Measurements from ENCODE around the gene C9. TPM values are rescaled to one million over a fixed set of nuclear protein-coding genes. Genes with fewer than 3 reads are reported as not detected.
"Not testable (repeated sequence)": the region's sequence is repeated elsewhere in the genome, so short reads cannot be mapped to it uniquely, and the experiment has no call there.

The C9 gene
- total RNA-seq, 3 donors from 2014 or later = 0.12 TPM; not detected in 2

GRCh38 chr5:39282561-39282960 is 81.7 kb downstream of the C9 start:
- no peaks in the 10 kb centered on the region for H3K36me3 ChIP-seq (ENCODE audit: low read depth)
- no peaks in the 10 kb centered on the region for H3K9me3 ChIP-seq
- no peak overlapping the region for H3K4me3 ChIP-seq
- H3K4me1 ChIP-seq (ENCODE audit: low read depth) = peaks cover 2% of the 10 kb centered on the region
- DNase-seq (no peak), ATAC-seq (no peak)
- TF ChIP-seq CTCF (IDR thresholded peaks at IDR 0.05) = no peak
- intact Hi-C loops (cut with DNase I, micrococcal nuclease) = loop anchor here in 1 of 2 donors (2.0 kb wide), 1 partner anchor 66 kb away; no protein-coding TSS in a partner anchor

GRCh38 chr5:39275865-39276264 is 88.4 kb downstream of the C9 start:
- intact Hi-C loops (cut with DNase I, micrococcal nuclease); H3K4me3 ChIP-seq; ATAC-seq; H3K36me3 ChIP-seq (ENCODE audit: low read depth); DNase-seq; H3K4me1 ChIP-seq (ENCODE audit: low read depth); H3K9me3 ChIP-seq: not testable (repeated sequence)

GRCh38 chr5:39274398-39275085 is 89.8 kb downstream of the C9 start:
- peak; percentile 77 for ATAC-seq
- intact Hi-C loops (cut with DNase I, micrococcal nuclease) = no loop called here

GRCh38 chr5:39273314-39273954 is 90.9 kb downstream of the C9 start:
- ATAC-seq (peak; percentile 45), DNase-seq (no peak)
- H3K4me3 ChIP-seq = no peak overlapping the region
- intact Hi-C loops (cut with DNase I, micrococcal nuclease) = no loop called here
- TF ChIP-seq CTCF (IDR thresholded peaks at IDR 0.05) = no peak
- H3K4me1 ChIP-seq (ENCODE audit: low read depth) = peaks cover 5% of the 10 kb centered on the region
- H3K36me3 ChIP-seq (ENCODE audit: low read depth) = no peaks in the 10 kb centered on the region
- H3K9me3 ChIP-seq = no peaks in the 10 kb centered on the region

More at GRCh38 chr5:39274398-39275085, 89.8 kb downstream of the C9 start:
- no peak for TF ChIP-seq CTCF (IDR thresholded peaks at IDR 0.05)
- Histone ChIP-seq H3K4me1 (ENCODE audit: low read depth) (peaks cover 5% of the 10 kb centered on the region), H3K4me3 (no peak overlapping the region), H3K36me3 (ENCODE audit: low read depth) (no peaks in the 10 kb centered on the region), H3K9me3 (no peaks in the 10 kb centered on the region)
- no peak for DNase-seq

GRCh38 chr5:39272869-39273231 is 91.4 kb downstream of the C9 start:
- H3K9me3 ChIP-seq; intact Hi-C loops (cut with DNase I, micrococcal nuclease); DNase-seq; H3K36me3 ChIP-seq (ENCODE audit: low read depth); H3K4me3 ChIP-seq; ATAC-seq; H3K4me1 ChIP-seq (ENCODE audit: low read depth): not testable (repeated sequence)

GRCh38 chr5:39270225-39270848 is 94.0 kb downstream of the C9 start:
- intact Hi-C loops (cut with DNase I, micrococcal nuclease) = no loop called here
- H3K36me3 ChIP-seq (ENCODE audit: low read depth) = no peaks in the 10 kb centered on the region
- no peak for TF ChIP-seq CTCF (IDR thresholded peaks at IDR 0.05)
- H3K9me3 ChIP-seq = no peaks in the 10 kb centered on the region
- no peak for DNase-seq
- H3K4me1 ChIP-seq (ENCODE audit: low read depth) = peaks cover 5% of the 10 kb centered on the region
- peak; percentile 61 for ATAC-seq
- no peak overlapping the region for H3K4me3 ChIP-seq

All from mucosa of descending colon (tissue), 3 donors.